H1 (cell line): ENCODE results near the gene PRKN. TPM values are rescaled to one million over a fixed set of nuclear protein-coding genes. Genes with fewer than 3 reads are reported as not detected.
"Not testable (repeated sequence)": the region's sequence is repeated elsewhere in the genome, so short reads cannot be mapped to it uniquely, and the experiment has no call there.

Experiments used
- CTCF ChIA-PET: fragments of 300-600 bp; sonication (Branson Sonifier 250); formaldehyde crosslinking; loops from one replicate; lab custom pipeline; 2021; ENCODE audit not compliant: partially characterized antibody; lab: Charles Lee
- POLR2A ChIA-PET: fragments of 300-600 bp; sonication (Branson Sonifier 250); formaldehyde crosslinking; loops from one replicate; lab custom pipeline; 2021; ENCODE audit warnings: inconsistent platforms; ENCODE audit not compliant: partially characterized antibody; lab: Charles Lee
- DNase-seq, 2 experiments: peaks; one replicate each; pipeline versions ENCODE4 v3.0.0 to v3.0.0-alpha.2; 2010 to 2022; ENCODE audit warnings: low spot score in 2 of 2, low read depth in 1 of 2, mixed read lengths in 1 of 2
- FAIRE-seq: peaks from 2 replicates; lab custom pipeline; 2011; peaks lifted over from hg19 to GRCh38; lab: Jason Lieb, UNC
- H2AFZ ChIP-seq: 2 replicates; pipeline ENCODE4 v1.8.1; 2012; ENCODE audit warnings: low read length, inconsistent platforms
- H2AK5ac ChIP-seq: 2 replicates; pipeline ENCODE4 v1.6.1; 2013; ENCODE audit warnings: low read depth, low read length
- H2BK120ac ChIP-seq: replicated peaks from 2 replicates; pipeline ENCODE3; 2013; ENCODE audit warnings: low read depth, low read length, inconsistent platforms
- H2BK12ac ChIP-seq: 2 replicates; pipeline ENCODE4 v1.6.1; 2013; ENCODE audit warnings: low read depth, low read length
- H2BK15ac ChIP-seq: 2 replicates; pipeline ENCODE4 v1.6.1; 2013; ENCODE audit warnings: low read length
- H2BK20ac ChIP-seq: 2 replicates; pipeline ENCODE4 v1.6.1; 2013; ENCODE audit warnings: low read length
- H2BK5ac ChIP-seq: 2 replicates; pipeline ENCODE4 v1.6.1; 2013; ENCODE audit warnings: low read depth, low read length
- H3K14ac ChIP-seq: 2 replicates; pipeline ENCODE4 v1.6.1; 2013; ENCODE audit warnings: inconsistent platforms; ENCODE audit not compliant: insufficient read length
- H3K18ac ChIP-seq: 2 replicates; pipeline ENCODE4 v1.6.1; 2013; ENCODE audit warnings: low read length; ENCODE audit errors: extremely low read depth
- H3K23ac ChIP-seq: 2 replicates; pipeline ENCODE4 v1.6.1; 2013; ENCODE audit warnings: inconsistent platforms; ENCODE audit not compliant: insufficient read length
- H3K23me2 ChIP-seq: 2 replicates; pipeline ENCODE4 v1.6.1; 2013; ENCODE audit warnings: low read depth, low read length
- H3K27ac ChIP-seq: 2 replicates; pipeline ENCODE4 v1.6.1; 2011; ENCODE audit warnings: low read depth, low read length, inconsistent platforms
- H3K27me3 ChIP-seq, 4 experiments: replicated peaks in 1 of 4; 1 replicate in 1 of 4; 2 replicates in 3 of 4; pipeline versions ENCODE4 v1.6.1 to v1.8.1; 2011 to 2013; ENCODE audit warnings: low read length in 3 of 4, mild to moderate bottlenecking in 3 of 4, inconsistent platforms in 2 of 4, mixed read lengths in 2 of 4, moderate library complexity in 1 of 4; ENCODE audit not compliant: control insufficient read depth in 3 of 4, insufficient read depth in 3 of 4; ENCODE audit errors: extremely low read depth in 1 of 4
- H3K36me3 ChIP-seq, 4 experiments: 2 replicates each; pipeline versions ENCODE4 v1.6.1 to v1.8.1; 2011 to 2013; ENCODE audit warnings: mild to moderate bottlenecking in 4 of 4, low read length in 3 of 4, moderate library complexity in 2 of 4, control low read depth in 1 of 4, inconsistent platforms in 1 of 4; ENCODE audit not compliant: insufficient read depth in 4 of 4, control insufficient read depth in 2 of 4
- H3K4ac ChIP-seq: replicated peaks from 2 replicates; pipeline ENCODE3; 2013; ENCODE audit warnings: low read length, low read depth, mixed read lengths, inconsistent platforms; ENCODE audit not compliant: insufficient read length
- H3K4me1 ChIP-seq, 4 experiments: replicated peaks in 1 of 4; 1 replicate in 1 of 4; 2 replicates in 3 of 4; pipeline versions ENCODE4 v1.6.1 to v1.8.1; 2011 to 2013; ENCODE audit warnings: low read length in 3 of 4, inconsistent platforms in 2 of 4, mixed read lengths in 1 of 4; ENCODE audit not compliant: insufficient read depth in 4 of 4, control insufficient read depth in 3 of 4
- H3K4me2 ChIP-seq, 2 experiments: 2 replicates each; pipeline versions ENCODE4 v1.6.1 to v1.8.1; 2011 to 2013; ENCODE audit warnings: low read depth in 2 of 2, low read length in 2 of 2, control low read depth in 1 of 2, inconsistent platforms in 1 of 2, mild to moderate bottlenecking in 1 of 2; ENCODE audit not compliant: insufficient read depth in 1 of 2
- H3K4me3 ChIP-seq, 4 experiments: fragments of 200-600, 300-600 bp in 1 of 4; sonication (generic), shearing (Covaris generic), sonication (Bioruptor Twin) in 1 of 4; 2 replicates each; pipeline versions ENCODE4 v1.5.1 to v1.8.1; 2011 to 2016; ENCODE audit warnings: low read length in 4 of 4, low read depth in 3 of 4, control low read depth in 2 of 4, inconsistent platforms in 2 of 4, mild to moderate bottlenecking in 2 of 4, mixed read lengths in 1 of 4, moderate library complexity in 1 of 4; ENCODE audit not compliant: insufficient read depth in 2 of 4; ENCODE audit errors: extremely low read depth in 1 of 4
- H3K56ac ChIP-seq: replicated peaks from 2 replicates; pipeline ENCODE3; 2013; ENCODE audit warnings: low read depth, mild to moderate bottlenecking, mixed read lengths, low read length, inconsistent platforms; ENCODE audit not compliant: insufficient read length
- H3K79me1 ChIP-seq: 2 replicates; pipeline ENCODE4 v1.6.1; 2013; ENCODE audit warnings: low read depth, low read length, control low read depth
- H3K79me2 ChIP-seq, 2 experiments: 2 replicates each; pipeline versions ENCODE4 v1.6.1 to v1.8.1; 2012 to 2013; ENCODE audit warnings: low read length in 2 of 2, mild to moderate bottlenecking in 2 of 2, inconsistent platforms in 1 of 2; ENCODE audit not compliant: insufficient read depth in 2 of 2, control insufficient read depth in 1 of 2
- H3K9ac ChIP-seq, 4 experiments: replicated peaks in 1 of 4; 1 replicate in 1 of 4; 2 replicates in 3 of 4; pipeline versions ENCODE4 v1.6.1 to v1.8.1; 2011 to 2013; ENCODE audit warnings: low read depth in 3 of 4, low read length in 3 of 4, control low read depth in 2 of 4, mild to moderate bottlenecking in 2 of 4, moderate library complexity in 2 of 4, inconsistent platforms in 1 of 4; ENCODE audit errors: extremely low read depth in 1 of 4
- H3K9me3 ChIP-seq, 2 experiments: 2 replicates each; pipeline versions ENCODE4 v1.6.1 to v1.8.1; 2012 to 2013; ENCODE audit warnings: mild to moderate bottlenecking in 2 of 2, moderate library complexity in 2 of 2, control low read depth in 1 of 2, inconsistent platforms in 1 of 2, low read depth in 1 of 2, low read length in 1 of 2, mixed read lengths in 1 of 2; ENCODE audit not compliant: insufficient read depth in 2 of 2
- H4K20me1 ChIP-seq, 2 experiments: replicated peaks in 1 of 2; 2 replicates each; pipeline versions ENCODE3 to v1.8.1; 2011 to 2013; ENCODE audit warnings: inconsistent platforms in 2 of 2, low read length in 2 of 2, mild to moderate bottlenecking in 1 of 2; ENCODE audit not compliant: insufficient read depth in 2 of 2, control insufficient read depth in 1 of 2
- H4K5ac ChIP-seq: 2 replicates; pipeline ENCODE4 v1.6.1; 2013; ENCODE audit warnings: low read length, low read depth, mixed read lengths, inconsistent platforms; ENCODE audit not compliant: insufficient read length
- H4K8ac ChIP-seq: 2 replicates; pipeline ENCODE4 v1.8.0; 2013; ENCODE audit warnings: mild to moderate bottlenecking, moderate library complexity, low read length, inconsistent platforms; ENCODE audit not compliant: insufficient read depth; ENCODE audit errors: extremely low read depth
- H4K91ac ChIP-seq: replicated peaks from 2 replicates; pipeline ENCODE3; 2013; ENCODE audit warnings: low read length, mixed read lengths, inconsistent platforms; ENCODE audit not compliant: insufficient read length
- WGBS, 2 experiments: shearing (Covaris generic) in 1 of 2; methylation state at CpG; one replicate each; pipeline versions ENCODE4 v1.1.6 to v1.1.7; 2013 to 2015; ENCODE audit warnings: low lambda C conversion rate in 2 of 2, mixed read lengths in 2 of 2, inconsistent platforms in 1 of 2, low coverage in 1 of 2, missing lambda C conversion rate in 1 of 2; ENCODE audit not compliant: insufficient replicate concordance in 2 of 2, insufficient coverage in 1 of 2, insufficient read length in 1 of 2; ENCODE audit errors: extremely low coverage in 1 of 2, missing lambda C conversion rate in 1 of 2; 5-methylcytosine and 5-hydroxymethylcytosine counted together
- polyA plus RNA-seq, 7 experiments: library from polyadenylated mRNA; depleted of rRNA in 3 of 7; stranded (reverse) in 5 of 7; unstranded in 2 of 7; fragments of >200 nt in 5 of 7; fragments of 200-250 nt in 2 of 7; gene quantifications; 1 replicate in 5 of 7; 2 replicates in 1 of 7; 4 replicates in 1 of 7; pipeline versions ENCODE4 v1.2.1 to v1.2.3, GENCODE V29; 2011 to 2013; ENCODE audit warnings: missing spikeins in 2 of 7, mixed read lengths in 2 of 7
- total RNA-seq: library from RNA; stranded (reverse); fragmentation: NEBNext Ultra II Directional; extraction: Animal tissue kit (Norgen Biotek cat#: 25700); gene quantifications from 2 replicates; pipeline ENCODE4 v1.2.1, GENCODE V29; 2021

PRKN gene
- total and polyA plus RNA-seq, 2 of the 8 experiments (the other 6 are each of a cell fraction or from before 2014, with no cell fraction given) = 0.13 to 0.29 TPM

- H2BK5ac ChIP-seq, H3K23ac ChIP-seq, H4K5ac ChIP-seq, H3K4me1 ChIP-seq, H3K27ac ChIP-seq, H2BK12ac ChIP-seq, H4K20me1 ChIP-seq, H2AFZ ChIP-seq, H3K79me2 ChIP-seq, H3K4ac ChIP-seq, H3K27me3 ChIP-seq, H3K14ac ChIP-seq, H2BK120ac ChIP-seq, H2AK5ac ChIP-seq, H3K18ac ChIP-seq, H3K36me3 ChIP-seq, H4K8ac ChIP-seq, H3K4me2 ChIP-seq, H4K91ac ChIP-seq, CTCF ChIA-PET, POLR2A ChIA-PET, H3K4me3 ChIP-seq, H3K79me1 ChIP-seq, H2BK15ac ChIP-seq, H3K23me2 ChIP-seq, H3K56ac ChIP-seq, FAIRE-seq, H3K9me3 ChIP-seq, H3K9ac ChIP-seq, H2BK20ac ChIP-seq, DNase-seq: not testable (repeated sequence)
- 96% methylated on average over 4 of the region's 4 CpGs; no CpG with 5 or more reads in 1 of the 2 experiments for WGBS, 2 experiments
Observed at GRCh38 chr6:162531391-162531790, 196.2 kb downstream of the PRKN start.
